Measurements from ENCODE around the gene B3GNT2.
"Not testable (repeated sequence)": the region's sequence is repeated elsewhere in the genome, so short reads cannot be mapped to it uniquely, and the experiment has no call there.

Gene B3GNT2

DNA sequence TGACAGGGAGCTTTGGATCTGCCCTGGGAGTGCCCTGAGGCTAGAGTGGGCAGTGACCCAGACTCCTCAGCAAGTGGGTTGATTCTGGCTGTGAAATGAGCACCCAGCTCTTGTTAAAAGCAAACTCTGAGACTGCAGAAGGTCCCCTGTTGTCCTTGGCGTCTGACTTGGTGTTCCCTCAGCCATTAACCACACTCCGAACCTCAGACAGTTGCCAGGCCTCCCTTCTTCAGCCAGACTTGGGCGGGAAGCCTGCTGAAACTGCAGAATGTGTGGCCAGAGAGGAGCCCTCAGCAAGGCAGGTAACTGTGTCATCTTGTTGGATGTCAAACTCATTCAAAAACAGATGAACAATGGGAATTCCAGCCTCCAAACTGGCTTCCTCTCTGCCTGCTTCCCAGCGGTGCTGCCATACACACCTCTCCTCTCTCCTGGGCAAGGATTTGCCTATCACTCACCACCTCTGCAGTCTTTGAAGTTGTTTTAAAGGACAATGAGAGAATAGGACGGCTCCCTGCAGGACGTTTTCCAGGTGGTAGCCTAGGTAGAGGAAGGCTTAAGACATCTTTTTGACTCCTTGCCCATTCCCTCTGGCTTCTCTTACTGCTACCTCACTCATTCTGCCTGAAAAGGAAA lies 38.9 kb upstream of the B3GNT2 start:
- H2AFZ ChIP-seq (ENCODE audit: low read depth, low read length), result no peak overlapping the region
- no peaks in the 10 kb centered on the region for H3K27me3 ChIP-seq (ENCODE audit: insufficient read depth, low read length, poor library complexity)
- H3K27ac ChIP-seq (ENCODE audit: low read length), result no peak overlapping the region
- H4K20me1 ChIP-seq (ENCODE audit: insufficient read depth, low read length), result no peaks in the 10 kb centered on the region
- DNase-seq (no peak), ATAC-seq (ENCODE audit: insufficient read depth, low read depth) (no peak)
- H3K9me3 ChIP-seq (ENCODE audit: insufficient read depth, low read length, severe bottlenecking), result peaks cover 4% of the 10 kb centered on the region
- H3K4me3 ChIP-seq (ENCODE audit: low read depth in 1 of 2, low read length in 2 of 2), result no peak overlapping the region
- H3K4me2 ChIP-seq (ENCODE audit: insufficient read depth, low read length), result no peak overlapping the region
- no peaks in the 10 kb centered on the region for H3K4me1 ChIP-seq (ENCODE audit: insufficient read depth, low read length)
- no peaks in the 10 kb centered on the region for H3K36me3 ChIP-seq (ENCODE audit: insufficient read depth, low read length)
- TF ChIP-seq EZH2 (IDR thresholded peaks at IDR 0.05; ENCODE audit: borderline replicate concordance, low read depth, low read length, severe bottlenecking), result no peak
- TF ChIP-seq, protein P1, sequence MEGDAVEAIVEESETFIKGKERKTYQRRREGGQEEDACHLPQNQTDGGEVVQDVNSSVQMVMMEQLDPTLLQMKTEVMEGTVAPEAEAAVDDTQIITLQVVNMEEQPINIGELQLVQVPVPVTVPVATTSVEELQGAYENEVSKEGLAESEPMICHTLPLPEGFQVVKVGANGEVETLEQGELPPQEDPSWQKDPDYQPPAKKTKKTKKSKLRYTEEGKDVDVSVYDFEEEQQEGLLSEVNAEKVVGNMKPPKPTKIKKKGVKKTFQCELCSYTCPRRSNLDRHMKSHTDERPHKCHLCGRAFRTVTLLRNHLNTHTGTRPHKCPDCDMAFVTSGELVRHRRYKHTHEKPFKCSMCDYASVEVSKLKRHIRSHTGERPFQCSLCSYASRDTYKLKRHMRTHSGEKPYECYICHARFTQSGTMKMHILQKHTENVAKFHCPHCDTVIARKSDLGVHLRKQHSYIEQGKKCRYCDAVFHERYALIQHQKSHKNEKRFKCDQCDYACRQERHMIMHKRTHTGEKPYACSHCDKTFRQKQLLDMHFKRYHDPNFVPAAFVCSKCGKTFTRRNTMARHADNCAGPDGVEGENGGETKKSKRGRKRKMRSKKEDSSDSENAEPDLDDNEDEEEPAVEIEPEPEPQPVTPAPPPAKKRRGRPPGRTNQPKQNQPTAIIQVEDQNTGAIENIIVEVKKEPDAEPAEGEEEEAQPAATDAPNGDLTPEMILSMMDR (IDR thresholded peaks at IDR 0.05; ENCODE audit: borderline replicate concordance, extremely low read depth, low read length, poor library complexity, severe bottlenecking), result no peak
- H3K9ac ChIP-seq (ENCODE audit: low read depth, low read length), result no peak overlapping the region
- no peaks in the 10 kb centered on the region for H3K79me2 ChIP-seq (ENCODE audit: insufficient read depth, low read length)

DNA sequence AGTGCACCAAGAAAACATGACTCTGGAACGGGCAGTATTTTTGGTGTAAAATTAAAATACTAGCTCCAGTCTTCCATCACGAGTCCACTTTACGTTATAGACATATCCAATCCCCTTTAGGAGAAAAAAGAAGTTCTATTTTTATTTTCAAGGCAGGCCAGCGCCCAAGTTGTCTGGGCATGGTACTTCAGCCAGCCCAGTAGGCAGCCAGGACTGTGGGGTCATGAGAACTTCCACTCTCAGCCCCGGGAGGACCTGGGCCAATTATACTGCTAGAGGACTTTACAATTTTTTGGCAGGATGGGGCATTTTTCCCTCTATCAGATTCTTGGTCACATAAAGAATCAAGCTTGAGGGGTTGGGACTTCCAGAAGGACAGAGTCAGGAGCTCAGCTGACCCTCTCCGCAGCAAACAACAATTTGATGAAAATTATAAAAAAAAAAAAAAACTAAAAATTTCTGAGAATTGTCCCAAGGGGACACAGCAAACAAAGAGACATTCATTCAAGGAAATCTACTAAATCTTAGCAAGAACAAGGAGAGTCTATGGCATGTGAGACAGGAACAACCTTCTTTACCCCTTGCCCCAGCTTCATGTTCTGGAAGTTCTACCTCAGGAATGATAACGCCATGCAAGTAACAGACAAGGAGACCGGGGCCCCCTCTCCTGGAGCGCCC lies 37.3 kb upstream of the B3GNT2 start:
- H4K20me1 ChIP-seq (ENCODE audit: insufficient read depth, low read length), result no peaks in the 10 kb centered on the region
- H3K4me3 ChIP-seq (ENCODE audit: low read depth in 1 of 2, low read length in 2 of 2), result no peak overlapping the region
- H3K27me3 ChIP-seq (ENCODE audit: insufficient read depth, low read length, poor library complexity), result no peaks in the 10 kb centered on the region
- no peak overlapping the region for H3K4me2 ChIP-seq (ENCODE audit: insufficient read depth, low read length)
- no peaks in the 10 kb centered on the region for H3K36me3 ChIP-seq (ENCODE audit: insufficient read depth, low read length)
- TF ChIP-seq, protein P1 (IDR thresholded peaks at IDR 0.05; ENCODE audit: borderline replicate concordance, extremely low read depth, low read length, poor library complexity, severe bottlenecking), result no peak
- TF ChIP-seq EZH2 (IDR thresholded peaks at IDR 0.05; ENCODE audit: borderline replicate concordance, low read depth, low read length, severe bottlenecking), result no peak
- DNase-seq (no peak), ATAC-seq (ENCODE audit: insufficient read depth, low read depth) (no peak)
- peaks cover 4% of the 10 kb centered on the region for H3K9me3 ChIP-seq (ENCODE audit: insufficient read depth, low read length, severe bottlenecking)
- no peak overlapping the region for H3K9ac ChIP-seq (ENCODE audit: low read depth, low read length)
- H3K4me1 ChIP-seq (ENCODE audit: insufficient read depth, low read length), result no peaks in the 10 kb centered on the region
- no peaks in the 10 kb centered on the region for H3K79me2 ChIP-seq (ENCODE audit: insufficient read depth, low read length)
- H2AFZ ChIP-seq (ENCODE audit: low read depth, low read length), result no peak overlapping the region
- no peak overlapping the region for H3K27ac ChIP-seq (ENCODE audit: low read length)

DNA sequence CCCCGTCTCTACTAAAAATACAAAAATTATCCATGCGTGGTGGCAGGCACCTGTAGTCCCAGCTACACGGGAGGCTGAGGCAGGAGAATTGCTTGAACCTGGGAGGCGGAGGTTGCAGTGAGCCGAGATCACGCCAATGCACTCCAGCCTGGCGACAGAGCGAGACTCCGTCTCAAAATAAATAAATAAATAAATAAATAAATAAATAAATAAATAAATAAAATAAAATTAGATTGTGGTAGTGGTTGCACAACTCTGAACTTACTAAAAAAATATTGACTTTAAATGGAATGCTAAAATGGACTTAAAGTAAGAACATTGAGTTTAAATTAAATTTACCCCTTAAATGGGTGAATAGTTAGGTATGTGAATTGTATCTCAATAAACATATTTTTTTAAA lies 35.2 kb upstream of the B3GNT2 start:
- H3K4me1 ChIP-seq (ENCODE audit: insufficient read depth, low read length); H3K4me3 ChIP-seq (ENCODE audit: low read depth in 1 of 2, low read length in 2 of 2); H3K4me2 ChIP-seq (ENCODE audit: insufficient read depth, low read length); DNase-seq; ATAC-seq (ENCODE audit: insufficient read depth, low read depth); H2AFZ ChIP-seq (ENCODE audit: low read depth, low read length); H3K27ac ChIP-seq (ENCODE audit: low read length); H4K20me1 ChIP-seq (ENCODE audit: insufficient read depth, low read length); H3K36me3 ChIP-seq (ENCODE audit: insufficient read depth, low read length); H3K27me3 ChIP-seq (ENCODE audit: insufficient read depth, low read length, poor library complexity); H3K9ac ChIP-seq (ENCODE audit: low read depth, low read length); H3K79me2 ChIP-seq (ENCODE audit: insufficient read depth, low read length); H3K9me3 ChIP-seq (ENCODE audit: insufficient read depth, low read length, severe bottlenecking): not testable (repeated sequence)

DNA sequence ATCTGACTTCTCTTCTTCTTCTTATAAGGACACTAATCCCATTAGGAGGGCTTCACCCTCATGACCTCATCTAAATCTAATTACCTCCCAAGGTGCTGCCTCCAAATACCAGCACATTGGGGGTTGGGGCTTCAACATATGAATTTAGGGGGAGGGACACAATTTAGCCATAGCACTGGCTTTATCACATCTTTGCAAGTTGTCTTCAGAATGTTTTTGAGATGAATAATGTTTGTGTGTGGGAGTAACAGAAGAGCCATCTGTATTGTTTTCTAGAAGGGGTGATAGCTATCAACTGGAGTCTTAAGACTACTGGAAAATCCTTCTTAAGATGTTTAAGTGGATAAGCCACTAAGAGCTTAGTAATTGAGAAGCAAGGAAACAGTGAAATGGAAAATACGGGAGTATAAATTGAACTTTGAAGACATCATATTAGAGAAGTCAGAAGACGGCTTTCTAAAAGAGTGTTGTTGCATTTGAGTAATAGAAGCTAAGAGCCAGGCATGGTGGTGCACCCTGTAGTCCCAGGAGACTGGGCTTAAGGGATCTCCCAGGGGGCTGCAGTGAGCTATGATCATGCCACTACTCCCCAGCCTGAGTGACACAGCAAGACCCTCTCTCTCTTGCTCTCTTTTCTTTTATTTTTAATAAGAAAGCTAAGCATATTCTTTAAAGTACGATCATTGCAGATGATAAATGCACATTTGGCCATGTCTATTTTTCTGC lies 32.6 kb upstream of the B3GNT2 start:
- Histone ChIP-seq H3K9ac (ENCODE audit: low read depth, low read length) (no peak overlapping the region), H3K27ac (ENCODE audit: low read length) (no peak overlapping the region), H3K27me3 (ENCODE audit: insufficient read depth, low read length, poor library complexity) (no peaks in the 10 kb centered on the region), H3K4me3 (ENCODE audit: low read depth in 1 of 2, low read length in 2 of 2) (no peak overlapping the region), H3K9me3 (ENCODE audit: insufficient read depth, low read length, severe bottlenecking) (no peaks in the 10 kb centered on the region), H2AFZ (ENCODE audit: low read depth, low read length) (no peak overlapping the region), H4K20me1 (ENCODE audit: insufficient read depth, low read length) (no peaks in the 10 kb centered on the region), H3K36me3 (ENCODE audit: insufficient read depth, low read length) (no peaks in the 10 kb centered on the region), H3K79me2 (ENCODE audit: insufficient read depth, low read length) (no peaks in the 10 kb centered on the region), H3K4me2 (ENCODE audit: insufficient read depth, low read length) (no peak overlapping the region), H3K4me1 (ENCODE audit: insufficient read depth, low read length) (no peaks in the 10 kb centered on the region)
- no peak for ATAC-seq (ENCODE audit: insufficient read depth, low read depth)
- no peak for DNase-seq
- TF ChIP-seq, protein P1 (IDR thresholded peaks at IDR 0.05; ENCODE audit: borderline replicate concordance, extremely low read depth, low read length, poor library complexity, severe bottlenecking), result no peak
- TF ChIP-seq EZH2 (IDR thresholded peaks at IDR 0.05; ENCODE audit: borderline replicate concordance, low read depth, low read length, severe bottlenecking), result no peak

Data from DND-41 (cell line).